22Rv1 (cell line): ENCODE data around the gene EBF3.

ENCODE experiments used
- H3K27ac ChIP-seq: fragments of 450-650 bp; 2 replicates; pipeline ENCODE4 v1.5.1; 2017
- CTCF ChIP-seq: fragments of 450-650 bp; IDR thresholded peaks from 2 replicates; pipeline ENCODE4 v1.5.1; 2017; ENCODE audit warnings: mild to moderate bottlenecking
- ZFX ChIP-seq: fragments of 450-650 bp; IDR thresholded peaks from 2 replicates; pipeline ENCODE4 v1.6.1; 2017; ENCODE audit warnings: antibody characterized with exemption, borderline replicate concordance

EBF3 gene

GRCh38 chr10:129897871-129898626 is 66.0 kb downstream of the EBF3 start:
- TF ChIP-seq CTCF: no peak
- TF ChIP-seq ZFX: no peak
- no peak overlapping the region for H3K27ac ChIP-seq

GRCh38 chr10:129896860-129897200 is 67.2 kb downstream of the EBF3 start:
- TF ChIP-seq CTCF (no peak), ZFX (no peak)
- H3K27ac ChIP-seq: no peak overlapping the region

DNA sequence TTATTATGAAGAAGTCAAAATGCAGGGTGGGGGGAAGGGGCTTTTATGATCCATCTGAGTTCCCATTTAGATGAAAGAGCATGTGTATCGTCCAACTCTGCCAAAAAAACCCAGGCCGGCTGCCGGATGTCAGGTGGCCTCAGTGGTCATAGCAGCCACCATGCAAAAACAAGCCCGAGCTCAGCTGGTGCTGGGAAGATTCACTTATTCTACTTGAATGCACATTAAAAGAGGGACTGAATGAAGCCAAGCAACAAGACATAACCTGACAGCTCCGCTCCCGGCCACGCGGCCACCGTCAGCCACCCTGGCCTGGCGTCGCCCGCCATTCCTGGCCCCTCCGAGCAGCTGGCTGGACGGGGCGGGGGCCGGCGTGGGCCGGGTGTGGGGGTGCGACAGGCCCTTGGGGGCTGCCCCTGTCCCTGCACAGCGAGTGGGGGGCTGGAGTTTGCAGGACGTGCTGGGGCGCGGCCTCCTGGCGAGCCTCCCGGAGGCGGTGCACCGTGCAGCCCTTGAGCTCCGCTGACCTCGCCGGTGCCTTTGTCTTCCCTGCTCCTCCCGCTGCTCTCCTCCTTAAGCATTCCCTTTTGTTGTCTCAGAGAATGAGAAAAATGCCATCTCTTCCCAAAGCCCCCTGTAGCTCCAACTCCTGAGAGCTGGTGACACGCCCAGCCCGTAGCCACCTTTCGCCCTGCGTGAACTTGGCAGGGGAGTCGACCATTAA is 67.8 kb downstream of the EBF3 start:
- TF ChIP-seq CTCF (no peak), ZFX (no peak)
- H3K27ac ChIP-seq: no peak overlapping the region

DNA sequence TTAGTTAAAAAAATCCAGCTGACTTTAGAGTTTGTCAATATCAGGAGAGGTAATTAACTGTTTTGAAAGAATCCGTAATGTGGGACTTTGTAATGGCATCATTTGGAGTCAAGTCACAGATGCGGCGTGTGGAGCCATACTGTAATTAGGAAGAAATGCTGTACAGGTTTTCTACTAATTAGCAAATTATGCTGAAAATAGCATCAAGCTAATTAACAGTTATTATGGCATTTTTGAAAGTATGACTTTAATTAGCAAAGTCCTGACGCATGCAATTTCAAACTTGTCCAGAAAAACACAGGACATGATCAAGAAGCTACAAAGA is 68.3 kb downstream of the EBF3 start:
- no peak overlapping the region for H3K27ac ChIP-seq
- TF ChIP-seq ZFX (no peak), CTCF (no peak)

DNA sequence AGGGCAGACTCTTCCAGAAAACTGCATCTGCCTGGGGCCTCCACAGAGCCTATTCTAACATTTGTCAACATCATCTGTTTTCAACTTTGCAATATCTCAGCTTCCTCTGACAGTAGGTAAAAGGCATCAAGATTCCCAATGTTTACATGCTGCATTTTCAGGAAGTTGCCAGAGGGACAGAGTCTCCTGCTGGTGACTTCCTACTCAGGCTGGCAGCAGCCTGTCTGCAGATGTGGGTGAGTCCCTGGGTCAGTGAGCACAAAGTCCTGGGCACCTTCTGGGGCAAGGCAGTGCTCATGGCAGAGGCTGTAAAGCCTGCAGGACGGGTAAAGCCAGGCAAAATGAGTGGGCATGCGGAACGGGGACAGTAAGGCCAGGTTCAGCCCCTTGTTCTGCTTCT is 69.4 kb downstream of the EBF3 start:
- TF ChIP-seq ZFX (no peak), CTCF (no peak)
- H3K27ac ChIP-seq: no peak overlapping the region

DNA sequence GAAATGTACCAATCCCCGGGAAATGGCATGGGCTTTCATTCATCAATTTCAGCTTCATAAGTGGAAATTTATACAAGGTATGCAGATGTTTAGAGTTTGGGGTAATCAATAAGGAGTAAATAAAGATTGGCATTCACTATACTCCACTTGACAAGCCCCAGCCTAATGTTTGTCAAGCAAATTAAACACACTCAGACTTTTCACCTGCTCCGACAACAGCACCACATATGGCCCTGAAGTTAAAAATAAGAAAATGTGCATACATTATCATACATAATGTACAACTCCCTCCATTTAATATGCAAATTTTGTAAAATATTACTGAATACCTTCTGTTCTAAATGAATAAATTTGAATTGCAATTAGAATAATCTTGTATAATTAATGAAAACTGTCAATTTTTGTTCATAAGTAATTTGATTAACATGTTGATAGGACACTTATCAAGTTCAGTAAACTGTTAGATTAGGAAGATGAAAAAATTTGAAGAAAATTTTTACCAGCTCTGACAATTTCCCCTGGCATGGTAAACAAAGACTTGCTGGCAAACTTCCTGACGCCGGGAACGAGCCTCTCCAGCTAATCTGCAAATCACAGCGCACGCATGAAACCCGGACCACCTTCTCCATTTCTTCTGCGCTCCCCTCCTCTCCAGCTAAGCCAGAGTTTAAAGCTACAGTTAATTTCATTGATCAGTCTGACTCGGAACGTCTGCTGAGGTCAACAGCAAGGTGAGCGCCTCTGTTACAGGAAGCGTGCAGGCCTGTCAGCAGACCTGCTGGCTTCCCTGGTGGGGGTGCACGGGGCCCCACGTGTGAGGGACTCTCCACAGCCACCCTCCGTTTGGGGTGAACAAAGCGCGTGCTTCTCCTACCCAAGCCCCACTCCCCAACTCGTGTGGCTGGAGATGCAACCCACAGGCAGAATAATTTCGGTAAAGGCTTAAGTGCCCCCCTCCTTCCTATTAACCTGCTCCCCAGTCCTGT is 70.7 kb downstream of the EBF3 start:
- H3K27ac ChIP-seq: no peak overlapping the region

More for the DNA sequence above, 70.7 kb downstream of the EBF3 start:
- TF ChIP-seq CTCF (no peak), ZFX (no peak)
